Spleen (tissue), 11 donors: ENCODE results near the gene SLC9B2. TPM values are rescaled to one million over a fixed set of nuclear protein-coding genes. Genes with fewer than 3 reads are reported as not detected.

Experiments
- DNase-seq: peaks from one replicate; pipeline ENCODE4 v3.0.0-alpha.2; 2020
- H3K27ac ChIP-seq, 8 donors: fragments of 200-600 bp; sonication (generic) in 7 of 8; 1 replicate in 4 of 8; 2 replicates in 4 of 8; pipeline versions ENCODE4 v1.5.0 to v1.8.0; 2016 to 2021; ENCODE audit warnings: inconsistent platforms in 4 of 8, mild to moderate bottlenecking in 4 of 8, moderate library complexity in 1 of 8
- H3K27me3 ChIP-seq, 7 donors: fragments of 200-600 bp; sonication (generic) in 6 of 7; replicated peaks in 1 of 7; 1 replicate in 4 of 7; 2 replicates in 3 of 7; pipeline versions ENCODE4 v1.5.0 to v1.8.0; 2016 to 2021; ENCODE audit warnings: inconsistent platforms in 3 of 7, mild to moderate bottlenecking in 1 of 7
- H3K36me3 ChIP-seq, 6 donors: fragments of 200-600 bp; sonication (generic) in 5 of 6; 1 replicate in 4 of 6; 2 replicates in 2 of 6; pipeline versions ENCODE4 v1.5.0 to v1.8.0; 2016 to 2021; ENCODE audit warnings: inconsistent platforms in 2 of 6
- H3K4me1 ChIP-seq, 6 donors: fragments of 200-600 bp; sonication (generic) in 5 of 6; 1 replicate in 3 of 6; 2 replicates in 3 of 6; pipeline versions ENCODE4 v1.5.0 to v1.8.0; 2016 to 2021; ENCODE audit warnings: inconsistent platforms in 3 of 6
- H3K4me3 ChIP-seq, 8 donors: fragments of 200-600 bp; sonication (generic) in 7 of 8; 1 replicate in 4 of 8; 2 replicates in 4 of 8; pipeline versions ENCODE4 v1.5.0 to v1.8.0; 2016 to 2021; ENCODE audit warnings: inconsistent platforms in 4 of 8, mild to moderate bottlenecking in 4 of 8, moderate library complexity in 2 of 8
- H3K9me3 ChIP-seq, 8 donors: fragments of 200-600 bp; sonication (generic) in 7 of 8; 1 replicate in 4 of 8; 2 replicates in 4 of 8; pipeline versions ENCODE4 v1.5.0 to v1.8.0; 2016 to 2021; ENCODE audit warnings: inconsistent platforms in 4 of 8
- CTCF ChIP-seq, 11 experiments: fragments of 200-600 bp in 7 of 11; fragments of 450-650 bp in 4 of 11; sonication (generic) in 4 of 11; IDR thresholded peaks in 8 of 11; conservative IDR thresholded peaks in 3 of 11; 1 replicate in 7 of 11; 2 replicates in 4 of 11; pipeline versions ENCODE4 v1.4.0 to v1.8.0; 2016 to 2021; ENCODE audit warnings: antibody characterized with exemption in 11 of 11, inconsistent platforms in 4 of 11, mild to moderate bottlenecking in 1 of 11
- POLR2A ChIP-seq, 3 donors: fragments of 450-650 bp; IDR thresholded peaks; one replicate each; pipeline ENCODE4 v1.5.1; 2017; ENCODE audit warnings: antibody characterized with exemption in 3 of 3, mild to moderate bottlenecking in 1 of 3
- POLR2AphosphoS5 ChIP-seq, 3 donors: sonication (generic); formaldehyde crosslinking; IDR thresholded peaks; one replicate each; pipeline ENCODE4 v1.5.1; 2017; ENCODE audit warnings: antibody characterized with exemption in 3 of 3
- WGBS, 5 donors: extraction: QIAGEN DNeasy Blood & Tissue Kit in 3 of 5; methylation state at CpG; one replicate each; pipeline versions ENCODE4 v1.1.5 to v1.1.7; 2013 to 2018; 5-methylcytosine and 5-hydroxymethylcytosine counted together
- intact Hi-C: fragments of 100-400 bp; cut with DNase I; formaldehyde crosslinking; loops from one replicate; pipeline ENCODE4 v1.15.0; 2023; ENCODE audit warnings: low total_unique reads
- polyA plus RNA-seq, 3 donors: library from polyadenylated mRNA; stranded (reverse); fragments of 200-250 nt; gene quantifications; one replicate each; pipeline ENCODE4 v1.2.1, GENCODE V29; 2013
- total RNA-seq, 7 donors: library from RNA; depleted of rRNA in 3 of 7; stranded (reverse); fragments of >200 nt in 3 of 7; fragmentation: NEBNext Ultra II Directional in 4 of 7; extraction: Animal tissue kit (Norgen Biotek cat#: 25700) in 4 of 7; gene quantifications; one replicate each; pipeline versions ENCODE4 v1.1.0 to v1.2.1, GENCODE V29; 2016 to 2021
- donor health status: healthy with polysubstance abuse.
- donor health status: DM: no; HTN: no; CAD: no; lungs with moderate emphysema.
- donor health status: DM: no; HTN: no; CAD: no.
- donor health status: Bipolar disorder and iron deficiency.
- donor health status: healthy.
- donor health status: DM: no; HTN: no; CAD: no.
- donor health status: DM: yes; HTN: yes; CAD: no.

SLC9B2 gene
- total and polyA plus RNA-seq, 10 donors = 6.4 to 17.0 (median 12.5) TPM

- no peaks in the 10 kb centered on the region for H3K27me3 ChIP-seq
- TF ChIP-seq POLR2AphosphoS5 (IDR thresholded peaks at IDR 0.05) (no peak), CTCF (IDR thresholded peaks at IDR 0.05 in 8 of 11, conservative IDR thresholded peaks at IDR 0.05 in 3 of 11) (peak; percentile 31 to 66 (median 53))
- 55 to 69% (median 62%) methylated on average over 3 of the region's 3 CpGs for WGBS, 5 donors
- H3K4me1 ChIP-seq = peaks cover 0 to 20% (median 6%) of the 10 kb centered on the region in 6 donors
- no peaks in the 10 kb centered on the region for H3K9me3 ChIP-seq
- no peak overlapping the region for H3K27ac ChIP-seq
- H3K36me3 ChIP-seq = peaks cover 0 to 49% (median 35%) of the 10 kb centered on the region in 6 donors
- intact Hi-C loops = loop anchor here (10.0 kb wide), 2 partner anchors 67 to 647 kb away; no protein-coding TSS in a partner anchor
- no peak overlapping the region for H3K4me3 ChIP-seq
- DNase-seq = no peak
Measured at GRCh38 chr4:103091601-103092223, 15.2 kb upstream of the SLC9B2 start.

GRCh38 chr4:103089481-103089880 lies 12.9 kb upstream of the SLC9B2 start:
- TF ChIP-seq POLR2A (IDR thresholded peaks at IDR 0.05) = no peak
- no peak for TF ChIP-seq CTCF (IDR thresholded peaks at IDR 0.05 in 8 of 11, conservative IDR thresholded peaks at IDR 0.05 in 3 of 11)
- TF ChIP-seq POLR2AphosphoS5 (IDR thresholded peaks at IDR 0.05) = no peak
- peaks cover 0 to 67% (median 48%) of the 10 kb centered on the region in 6 donors for H3K36me3 ChIP-seq
- intact Hi-C loops = no loop called here
- DNase-seq = no peak
- no peak overlapping the region for H3K4me3 ChIP-seq
- H3K27me3 ChIP-seq = no peaks in the 10 kb centered on the region
- no peaks in the 10 kb centered on the region for H3K9me3 ChIP-seq
- WGBS, 5 donors = 55 to 84% (median 71%) methylated on average over 2 of the region's 2 CpGs
- H3K4me1 ChIP-seq = peaks cover 0 to 20% (median 6%) of the 10 kb centered on the region in 6 donors
- no peak overlapping the region for H3K27ac ChIP-seq

GRCh38 chr4:103086551-103086950 lies 10.0 kb upstream of the SLC9B2 start:
- Histone ChIP-seq H3K4me3 (no peak overlapping the region), H3K36me3 (peaks cover 0 to 89% (median 50%) of the 10 kb centered on the region in 6 donors), H3K27me3 (no peaks in the 10 kb centered on the region), H3K27ac (no peak overlapping the region), H3K9me3 (no peaks in the 10 kb centered on the region), H3K4me1 (peaks cover 0 to 3% (median 0%) of the 10 kb centered on the region in 6 donors)
- TF ChIP-seq CTCF (IDR thresholded peaks at IDR 0.05 in 8 of 11, conservative IDR thresholded peaks at IDR 0.05 in 3 of 11) (no peak), POLR2AphosphoS5 (IDR thresholded peaks at IDR 0.05) (no peak), POLR2A (IDR thresholded peaks at IDR 0.05) (no peak)
- intact Hi-C loops = no loop called here
- WGBS, 5 donors = 55 to 86% (median 70%) methylated on average over 1 of the region's 1 CpG
- no peak for DNase-seq

DNA sequence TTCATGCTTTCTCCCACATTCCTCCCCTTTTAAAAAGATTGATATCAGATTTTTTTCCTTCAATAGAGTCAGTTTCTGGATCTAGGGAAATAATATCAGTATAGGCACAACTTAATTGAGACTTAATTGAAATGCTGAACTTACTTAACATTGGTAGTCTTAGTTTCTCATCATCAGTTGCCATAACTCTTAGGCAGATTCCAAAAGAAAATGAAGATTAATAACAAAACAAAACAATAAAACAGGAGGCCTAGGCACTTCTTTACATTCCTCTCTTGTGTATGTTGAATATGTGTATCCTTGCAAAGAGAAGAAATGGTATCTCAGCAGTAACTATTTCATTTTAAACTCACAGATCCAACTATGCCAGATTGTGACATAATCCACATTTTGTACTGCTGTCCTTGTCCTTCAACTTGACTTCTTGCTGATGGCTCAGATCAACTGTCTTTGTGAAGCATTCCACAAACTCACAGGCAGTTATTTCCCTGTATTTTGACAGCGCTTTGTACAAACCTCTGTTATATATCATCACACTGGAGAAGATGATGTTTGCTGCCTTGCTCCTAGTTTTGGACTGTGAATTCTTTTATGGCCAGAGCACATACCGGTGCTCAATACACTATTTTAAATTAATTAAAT lies 9.1 kb upstream of the SLC9B2 start:
- H3K4me1 ChIP-seq = no peaks in the 10 kb centered on the region
- WGBS, 5 donors = 93 to 99% (median 97%) methylated on average over 2 of the region's 2 CpGs
- H3K9me3 ChIP-seq = no peaks in the 10 kb centered on the region
- H3K4me3 ChIP-seq = no peak overlapping the region
- H3K27me3 ChIP-seq = no peaks in the 10 kb centered on the region
- H3K27ac ChIP-seq = no peak overlapping the region
- DNase-seq = no peak
- peaks cover 0 to 93% (median 51%) of the 10 kb centered on the region in 6 donors for H3K36me3 ChIP-seq
- TF ChIP-seq CTCF (IDR thresholded peaks at IDR 0.05 in 8 of 11, conservative IDR thresholded peaks at IDR 0.05 in 3 of 11) (no peak), POLR2AphosphoS5 (IDR thresholded peaks at IDR 0.05) (no peak), POLR2A (IDR thresholded peaks at IDR 0.05) (no peak)
- intact Hi-C loops = no loop called here
